ENCODE results near the gene CCDC27.

The CCDC27 gene

GRCh38 chr1:3750741-3751140 lies 1.5 kb upstream of the CCDC27 start:
- ATAC-seq = no peak
- no peak for TF ChIP-seq ARNTL (CRISPR knock-in tag; IDR thresholded peaks at IDR 0.05; ENCODE audit: borderline replicate concordance, low read depth)
- TF ChIP-seq BACH2 (CRISPR knock-in tag; IDR thresholded peaks at IDR 0.05; ENCODE audit: borderline replicate concordance) = no peak
- no peak for TF ChIP-seq ZFP30 (CRISPR knock-in tag; IDR thresholded peaks at IDR 0.05)
- TF ChIP-seq ISL1 (CRISPR knock-in tag; IDR thresholded peaks at IDR 0.05) = no peak
- no peak for TF ChIP-seq SNAI2 (CRISPR knock-in tag; IDR thresholded peaks at IDR 0.05)
- no peak for TF ChIP-seq CSRNP3 (CRISPR knock-in tag; IDR thresholded peaks at IDR 0.05)
- TF ChIP-seq PATZ1 (CRISPR knock-in tag; IDR thresholded peaks at IDR 0.05; ENCODE audit: borderline replicate concordance) = no peak
- no peak for TF ChIP-seq ESRRG (CRISPR knock-in tag; IDR thresholded peaks at IDR 0.05)
- TF ChIP-seq ZFP3 (CRISPR knock-in tag; IDR thresholded peaks at IDR 0.05) = no peak
- no peak for TF ChIP-seq GLIS3 (CRISPR knock-in tag; IDR thresholded peaks at IDR 0.05)

GRCh38 chr1:3753656-3754454 lies 1.6 kb downstream of the CCDC27 start:
- TF ChIP-seq PATZ1 (CRISPR knock-in tag; IDR thresholded peaks at IDR 0.05; ENCODE audit: borderline replicate concordance) = no peak
- no peak for TF ChIP-seq OSR1 (CRISPR knock-in tag; IDR thresholded peaks at IDR 0.05)
- no peak for TF ChIP-seq ZNF565 (CRISPR knock-in tag; conservative IDR thresholded peaks at IDR 0.05; ENCODE audit: low read depth)
- TF ChIP-seq SNAI2 (CRISPR knock-in tag; IDR thresholded peaks at IDR 0.05) = no peak
- TF ChIP-seq ISL1 (CRISPR knock-in tag; IDR thresholded peaks at IDR 0.05) = no peak
- no peak for TF ChIP-seq POU6F1 (CRISPR knock-in tag; IDR thresholded peaks at IDR 0.05; ENCODE audit: borderline replicate concordance, low read depth)
- TF ChIP-seq ZC3H10 (CRISPR knock-in tag; IDR thresholded peaks at IDR 0.05) = no peak
- TF ChIP-seq CREB5 (CRISPR knock-in tag; IDR thresholded peaks at IDR 0.05; ENCODE audit: low read depth) = no peak
- no peak for TF ChIP-seq ZFP3 (CRISPR knock-in tag; IDR thresholded peaks at IDR 0.05)
- no peak for TF ChIP-seq TOX (CRISPR knock-in tag; IDR thresholded peaks at IDR 0.05; ENCODE audit: borderline replicate concordance)
- TF ChIP-seq ARNTL (CRISPR knock-in tag; IDR thresholded peaks at IDR 0.05; ENCODE audit: borderline replicate concordance, low read depth) = no peak
- ATAC-seq = no peak

GRCh38 chr1:3756394-3756793 lies 4.1 kb downstream of the CCDC27 start:
- ATAC-seq = no peak
- TF ChIP-seq TCF4 (CRISPR knock-in tag; IDR thresholded peaks at IDR 0.05; ENCODE audit: borderline replicate concordance) (no peak), ISL1 (CRISPR knock-in tag; IDR thresholded peaks at IDR 0.05) (no peak), CSDC2 (CRISPR knock-in tag; IDR thresholded peaks at IDR 0.05) (no peak), ZNF70 (CRISPR knock-in tag; IDR thresholded peaks at IDR 0.05) (no peak), ZC3H10 (CRISPR knock-in tag; IDR thresholded peaks at IDR 0.05) (no peak), PPARA (CRISPR knock-in tag; IDR thresholded peaks at IDR 0.05; ENCODE audit: borderline replicate concordance) (no peak), ZFP3 (CRISPR knock-in tag; IDR thresholded peaks at IDR 0.05) (no peak), TSHZ2 (CRISPR knock-in tag; IDR thresholded peaks at IDR 0.05) (no peak), RARB (CRISPR knock-in tag; IDR thresholded peaks at IDR 0.05) (no peak)

Measured in SK-N-SH treated with all-trans-retinoic acid at 6 μM for 48 hours (cell line).